SU-DHL-6 (cell line): ENCODE measurements around the gene UQCC3.

Experiments
- H2AFZ ChIP-seq: fragments of 200-600 bp; sonication (generic); 2 replicates; pipeline ENCODE4 v1.6.1; 2014; ENCODE audit warnings: low read depth, mild to moderate bottlenecking, moderate library complexity, mixed read lengths, antibody characterized with exemption, low read length; ENCODE audit not compliant: severe bottlenecking
- H3F3A ChIP-seq: fragments of 200-600 bp; shearing (Covaris generic); 2 replicates; pipeline ENCODE4 v1.6.0; 2016; ENCODE audit warnings: antibody characterized with exemption, mild to moderate bottlenecking; ENCODE audit not compliant: insufficient read depth
- H3K27ac ChIP-seq: fragments of 200-600 bp; sonication (generic); 2 replicates; pipeline ENCODE4 v1.5.1; 2016; ENCODE audit warnings: low read depth, mild to moderate bottlenecking, low read length, moderate library complexity, mixed read lengths
- H3K27me3 ChIP-seq: fragments of 200-600 bp; sonication (generic), shearing (Covaris generic); 2 replicates; pipeline ENCODE4 v1.6.0; 2014; ENCODE audit warnings: mild to moderate bottlenecking, low read length
- H3K36me3 ChIP-seq: fragments of 200-600 bp; sonication (generic); 2 replicates; pipeline ENCODE4 v1.6.1; 2014; ENCODE audit warnings: mild to moderate bottlenecking, low read length, mixed read lengths
- H3K4me2 ChIP-seq: fragments of 300-600, 200-600 bp; shearing (Covaris generic), sonication (generic); 2 replicates; pipeline ENCODE4 v1.6.0; 2014; ENCODE audit warnings: low read length, low read depth, mild to moderate bottlenecking; ENCODE audit not compliant: poor library complexity, severe bottlenecking
- H3K4me3 ChIP-seq: fragments of 200-600 bp; sonication (generic); 2 replicates; pipeline ENCODE4 v1.5.1; 2014; ENCODE audit warnings: antibody characterized with exemption, low read length, mild to moderate bottlenecking, mixed read lengths; ENCODE audit not compliant: insufficient read depth, poor library complexity, severe bottlenecking
- H3K79me2 ChIP-seq: fragments of 200-600 bp; sonication (generic); 2 replicates; pipeline ENCODE4 v1.6.1; 2014; ENCODE audit warnings: mild to moderate bottlenecking, low read length, moderate library complexity; ENCODE audit not compliant: insufficient read depth
- H3K9ac ChIP-seq: fragments of 200-600 bp; sonication (generic); 2 replicates; pipeline ENCODE4 v1.7.0; 2014; ENCODE audit warnings: mild to moderate bottlenecking, low read length
- H3K9me2 ChIP-seq: fragments of 200-600 bp; sonication (generic); replicated peaks from 2 replicates; pipeline ENCODE4 v1.6.1; 2014; ENCODE audit warnings: low read length; ENCODE audit not compliant: insufficient read depth
- H3K9me3 ChIP-seq: fragments of 200-600 bp; sonication (generic); 2 replicates; pipeline ENCODE4 v1.6.1; 2014; ENCODE audit warnings: low read length, mixed read lengths; ENCODE audit not compliant: insufficient read depth
- H4K20me1 ChIP-seq: fragments of 200-600 bp; sonication (generic); 2 replicates; pipeline ENCODE4 v1.6.1; 2014; ENCODE audit warnings: low read depth, mild to moderate bottlenecking, antibody characterized with exemption, low read length, moderate library complexity, mixed read lengths
- CTCF ChIP-seq: fragments of 200-600 bp; sonication (generic); IDR thresholded peaks from one replicate; pipeline ENCODE4 v1.5.1; 2017; ENCODE audit warnings: antibody characterized with exemption, mild to moderate bottlenecking, low read length, moderate library complexity; ENCODE audit not compliant: insufficient read depth, poor library complexity, severe bottlenecking
- EZH2phosphoT487 ChIP-seq: fragments of 200-600 bp; sonication (generic), shearing (Covaris generic); conservative IDR thresholded peaks from 2 replicates; pipeline ENCODE4 v1.6.1; 2018; ENCODE audit warnings: mild to moderate bottlenecking, antibody characterized with exemption, low read length, moderate library complexity, mixed read lengths

UQCC3 gene

GRCh38 chr11:62666259-62666926, 5.1 kb upstream of the UQCC3 start:
- Histone ChIP-seq H3K79me2 (peaks cover 52% of the 10 kb centered on the region), H3K9me3 (no peaks in the 10 kb centered on the region), H3K9me2 (no peaks in the 10 kb centered on the region), H3K4me2 (peak overlapping the region; percentile 93), H3K27ac (peak overlapping the region; percentile 92), H3K4me3 (peak overlapping the region; percentile 89), H3K27me3 (no peaks in the 10 kb centered on the region), H2AFZ (no peak overlapping the region), H3F3A (peaks cover 52% of the 10 kb centered on the region), H3K36me3 (peaks cover 15% of the 10 kb centered on the region), H4K20me1 (no peaks in the 10 kb centered on the region), H3K9ac (peak overlapping the region; percentile 95)
- TF ChIP-seq EZH2phosphoT487 (no peak), CTCF (no peak)

- Histone ChIP-seq H3K9me3 (no peaks in the 10 kb centered on the region), H3K79me2 (peaks cover 59% of the 10 kb centered on the region), H3K9ac (peak overlapping the region; percentile 95), H3K36me3 (peaks cover 15% of the 10 kb centered on the region), H3K4me2 (peak overlapping the region; percentile 93), H3K27ac (peak overlapping the region; percentile 92), H2AFZ (no peak overlapping the region), H4K20me1 (no peaks in the 10 kb centered on the region), H3K9me2 (no peaks in the 10 kb centered on the region), H3K4me3 (peak overlapping the region; percentile 89), H3F3A (peaks cover 52% of the 10 kb centered on the region), H3K27me3 (no peaks in the 10 kb centered on the region)
- TF ChIP-seq EZH2phosphoT487, result no peak
- TF ChIP-seq CTCF, result no peak
These were observed 4.0 kb upstream of the UQCC3 start for GRCh38 chr11:62667460-62667859.

DNA sequence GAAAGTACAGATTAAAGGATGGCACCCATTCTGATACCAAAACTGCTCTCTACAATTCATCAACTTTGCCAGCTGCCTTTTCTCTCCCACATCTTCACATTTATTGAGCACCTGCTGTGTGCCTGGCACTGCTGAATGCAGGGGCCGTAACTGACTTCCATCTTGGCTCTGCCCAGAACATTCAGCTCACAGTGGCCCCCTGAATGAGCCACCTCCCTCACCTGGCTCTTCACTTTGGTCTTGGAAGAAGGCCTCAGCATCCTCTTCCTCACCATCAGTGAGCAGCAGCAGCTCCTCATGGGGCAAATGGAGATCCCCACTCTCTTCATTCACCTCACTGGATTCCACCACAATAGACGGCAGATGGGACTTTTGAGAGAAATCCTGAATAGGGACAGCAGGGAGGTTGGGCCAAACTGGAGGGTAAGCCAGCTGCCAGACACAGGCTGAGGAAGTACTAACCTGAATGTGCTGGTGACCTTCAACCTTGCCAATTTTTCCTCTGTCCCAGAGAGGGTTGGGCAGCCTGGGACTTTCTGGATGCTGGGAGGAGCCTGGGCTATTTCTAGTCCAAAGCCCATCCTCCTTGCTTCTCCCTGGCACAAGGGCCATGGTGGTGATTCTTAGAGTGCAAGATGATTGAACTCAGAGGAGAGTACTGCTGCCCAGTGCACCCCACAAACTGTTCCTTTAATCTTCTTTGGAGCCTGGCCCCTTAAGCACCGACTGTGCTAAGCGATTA, 1.9 kb upstream of the UQCC3 start:
- Histone ChIP-seq H3K4me2 (peak overlapping the region; percentile 91), H3K4me3 (no peak overlapping the region), H3K27me3 (no peaks in the 10 kb centered on the region), H3K9me3 (no peaks in the 10 kb centered on the region), H3K9me2 (no peaks in the 10 kb centered on the region), H3F3A (peaks cover 63% of the 10 kb centered on the region), H4K20me1 (no peaks in the 10 kb centered on the region), H3K9ac (0 out of 2 replicates have a peak overlapping the region, but pooled peaks have one; percentile 81), H2AFZ (no peak overlapping the region), H3K27ac (peak overlapping the region; percentile 41), H3K36me3 (peaks cover 8% of the 10 kb centered on the region; the same call in 1 of the 2 replicates), H3K79me2 (peaks cover 61% of the 10 kb centered on the region)
- no peak for TF ChIP-seq CTCF
- TF ChIP-seq EZH2phosphoT487, result no peak
